ENCODE measurements around the gene LRRC43. TPM values are rescaled to one million over a fixed set of nuclear protein-coding genes. Genes with fewer than 3 reads are reported as not detected.

Gene LRRC43
- total and polyA plus RNA-seq, 2 experiments from 2014 or later, result 0.45 TPM; not detected in 1

- Histone ChIP-seq H3F3A (replicated peaks; ENCODE audit: low read depth) (no peaks in the 10 kb centered on the region), H2AFZ (peak overlapping the region; percentile 47; the same call in 1 of the 2 replicates), H3K27me3 (ENCODE audit: insufficient read depth) (no peaks in the 10 kb centered on the region), H3K79me2 (replicated peaks; ENCODE audit: insufficient read depth) (no peaks in the 10 kb centered on the region), H3K4me1 (ENCODE audit: insufficient read depth) (no peaks in the 10 kb centered on the region), H3K36me3 (ENCODE audit: insufficient read depth) (no peaks in the 10 kb centered on the region), H3K4me3 (no peak overlapping the region), H4K20me1 (replicated peaks; ENCODE audit: insufficient read depth) (no peaks in the 10 kb centered on the region), H3K4me2 (no peak overlapping the region), H3K27ac (ENCODE audit: low read depth) (no peak overlapping the region), H3K9me2 (ENCODE audit: insufficient read depth) (no peaks in the 10 kb centered on the region)
- DNase-seq (ENCODE audit: low spot score) (no peak), ATAC-seq (peak; percentile 36; the same call in 2 of the 3 replicates)
- H3K9me3 Mint-ChIP-seq, result no peaks in the 10 kb centered on the region
- H3K4me1 Mint-ChIP-seq, result no peaks in the 10 kb centered on the region
- TF ChIP-seq JUNB (IDR thresholded peaks at IDR 0.05; ENCODE audit: unreplicated experiment), result no peak
- no peak for TF ChIP-seq NANOG (IDR thresholded peaks at IDR 0.05; ENCODE audit: borderline replicate concordance)
- no peak for TF ChIP-seq POLR2AphosphoS5 (IDR thresholded peaks at IDR 0.05; ENCODE audit: low read depth)
- TF ChIP-seq ZNF462 (CRISPR knock-in tag; IDR thresholded peaks at IDR 0.05), result no peak
- TF ChIP-seq EZH2phosphoT487 (IDR thresholded peaks at IDR 0.05; ENCODE audit: unreplicated experiment), result no peak
- no peak for TF ChIP-seq EZH2 (IDR thresholded peaks at IDR 0.05; ENCODE audit: low read depth, unreplicated experiment)
- TF ChIP-seq CREB1 (CRISPR knock-in tag; IDR thresholded peaks at IDR 0.05; ENCODE audit: low read depth), result no peak
- no peak for TF ChIP-seq ZNF331 (CRISPR knock-in tag; IDR thresholded peaks at IDR 0.05; ENCODE audit: low read depth)
- no peak for TF ChIP-seq CTCF (conservative IDR thresholded peaks at IDR 0.05; ENCODE audit: low read depth in 2 of 2)
- TF ChIP-seq STAT1 (IDR thresholded peaks at IDR 0.05; ENCODE audit: unreplicated experiment), result no peak
- TF ChIP-seq REST (IDR thresholded peaks at IDR 0.05; ENCODE audit: unreplicated experiment), result no peak
- no peak for TF ChIP-seq ETS1 (IDR thresholded peaks at IDR 0.05)
- TF ChIP-seq ZNF114 (CRISPR knock-in tag; IDR thresholded peaks at IDR 0.05), result no peak
- H3K4me3 Mint-ChIP-seq, result no peak overlapping the region
- H3K27ac Mint-ChIP-seq, result no peak overlapping the region
- peaks cover 2% of the 10 kb centered on the region for H3K27me3 Mint-ChIP-seq (ENCODE audit: insufficient read depth, low read depth, poor library complexity)
- no peaks in the 10 kb centered on the region for H3K36me3 Mint-ChIP-seq (ENCODE audit: low read depth)
Measured at GRCh38 chr12:122166422-122167349, 16.2 kb upstream of the LRRC43 start.

All from GM23338 (cell line).